ENCODE measurements around the gene GAS2.

DNA sequence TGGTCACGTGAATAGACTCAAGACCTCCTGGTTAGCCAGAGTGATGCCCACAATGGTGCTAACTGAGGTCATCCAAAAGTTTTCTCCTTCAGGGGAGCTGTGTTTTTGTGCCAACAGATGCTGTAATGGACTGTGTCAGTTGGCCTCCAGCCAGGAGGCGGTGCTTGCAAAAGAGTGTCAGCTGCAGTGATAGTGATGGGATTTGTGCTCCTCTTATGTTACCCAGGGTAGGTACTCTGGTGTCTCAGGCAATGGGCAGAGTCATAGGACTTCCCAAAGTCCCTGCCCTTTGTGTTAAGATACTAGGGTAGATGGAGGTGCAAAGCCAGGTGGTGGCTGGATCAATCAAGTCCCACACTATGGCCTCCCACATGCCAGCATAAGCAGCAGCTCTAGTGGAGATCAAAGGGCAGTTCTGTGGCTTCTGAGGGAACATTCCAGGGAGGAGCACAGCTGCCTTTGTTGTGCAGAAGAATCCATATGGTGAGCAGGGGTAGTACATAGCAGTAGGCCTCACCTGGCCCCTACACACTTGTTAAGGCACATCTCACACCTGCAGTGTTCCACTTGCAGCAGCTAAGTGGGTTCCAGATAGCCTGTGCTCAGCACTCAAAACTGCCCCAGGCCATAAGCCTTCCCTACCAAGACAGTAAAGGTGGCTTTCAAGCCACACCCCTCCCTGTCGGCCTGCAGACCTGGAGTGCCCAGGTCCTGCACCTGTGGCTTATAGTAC lies 31.3 kb upstream of the GAS2 start:
- TF ChIP-seq ZNF274 (IDR thresholded peaks at IDR 0.05; ENCODE audit: low read depth, low read length) (no peak), YY1 (IDR thresholded peaks at IDR 0.05; ENCODE audit: insufficient read depth, insufficient read length) (no peak)
